Stimulated activated memory B cell treated with anti-CD40 and anti-IgM and Interleukin-4, amounts not matched to agents 10 μg/mL and 1 μg/mL and 100 μg/mL, for 72 hours (primary cell): ENCODE data around the gene RNF151.
"Not testable (repeated sequence)": the region's sequence is repeated elsewhere in the genome, so short reads cannot be mapped to it uniquely, and the experiment has no call there.

Experiments
- ATAC-seq: fragments of 150-1000 bp; cut with Tn5 transposase; 2 replicates; pipeline ENCODE4 v1.10.0; 2021
- H3K27ac Mint-ChIP-seq: one replicate; pipeline ENCODE4 v1.8.0; 2022; ENCODE audit warnings: mild to moderate bottlenecking, mixed read lengths
- H3K27me3 Mint-ChIP-seq: one replicate; pipeline ENCODE4 v1.8.0; 2022; ENCODE audit warnings: mixed read lengths
- H3K36me3 Mint-ChIP-seq: one replicate; pipeline ENCODE4 v1.8.0; 2022; ENCODE audit warnings: mixed read lengths
- H3K4me1 Mint-ChIP-seq: one replicate; pipeline ENCODE4 v1.8.0; 2022; ENCODE audit warnings: mixed read lengths
- H3K4me3 Mint-ChIP-seq: one replicate; pipeline ENCODE4 v1.8.0; 2022; ENCODE audit warnings: mild to moderate bottlenecking, moderate library complexity, mixed read lengths
- H3K9me3 Mint-ChIP-seq: one replicate; pipeline ENCODE4 v1.8.0; 2022; ENCODE audit warnings: mixed read lengths

RNF151 gene

GRCh38 chr16:1962161-1963153 lies 4.2 kb upstream of the RNF151 start:
- Mint-ChIP-seq H3K27ac (peak overlapping the region; percentile 97), H3K4me1 (peaks cover 62% of the 10 kb centered on the region), H3K36me3 (peaks cover 31% of the 10 kb centered on the region), H3K4me3 (peak overlapping the region; percentile 84)
- not testable (repeated sequence) for H3K9me3 Mint-ChIP-seq, ATAC-seq, H3K27me3 Mint-ChIP-seq

GRCh38 chr16:1963806-1964505 lies 2.7 kb upstream of the RNF151 start:
- peak overlapping the region; percentile 84 for H3K4me3 Mint-ChIP-seq
- H3K27ac Mint-ChIP-seq: peak overlapping the region; percentile 97
- ATAC-seq: peak; percentile 44
- H3K4me1 Mint-ChIP-seq: peaks cover 59% of the 10 kb centered on the region
- no peaks in the 10 kb centered on the region for H3K27me3 Mint-ChIP-seq
- no peaks in the 10 kb centered on the region for H3K9me3 Mint-ChIP-seq
- peaks cover 31% of the 10 kb centered on the region for H3K36me3 Mint-ChIP-seq

GRCh38 chr16:1964506-1965395 lies 1.9 kb upstream of the RNF151 start, which contains the start of gene RPS2:
Gene RPS2 (minus strand): TSS chr16:1964826. CDS start chr16:1964625, 201 bp downstream.
- H3K27ac Mint-ChIP-seq: peak within 1 kb of the TSS; percentile 97
- H3K4me1 Mint-ChIP-seq: peaks cover 54% of the 10 kb centered on the region
- peaks cover 31% of the 10 kb centered on the region for H3K36me3 Mint-ChIP-seq
- peak; percentile 97 for ATAC-seq
- H3K9me3 Mint-ChIP-seq: no peaks in the 10 kb centered on the region
- peak within 1 kb of the TSS; percentile 84 for H3K4me3 Mint-ChIP-seq
- no peaks in the 10 kb centered on the region for H3K27me3 Mint-ChIP-seq

GRCh38 chr16:1965396-1966001 lies 1.2 kb upstream of the RNF151 start:
- H3K9me3 Mint-ChIP-seq: no peaks in the 10 kb centered on the region
- peak overlapping the region; percentile 97 for H3K27ac Mint-ChIP-seq
- no peaks in the 10 kb centered on the region for H3K27me3 Mint-ChIP-seq
- ATAC-seq: no peak
- H3K4me3 Mint-ChIP-seq: peak overlapping the region; percentile 84
- H3K4me1 Mint-ChIP-seq: peaks cover 46% of the 10 kb centered on the region
- peaks cover 31% of the 10 kb centered on the region for H3K36me3 Mint-ChIP-seq

- H3K9me3 Mint-ChIP-seq: no peaks in the 10 kb centered on the region
- peaks cover 44% of the 10 kb centered on the region for H3K4me1 Mint-ChIP-seq
- H3K27me3 Mint-ChIP-seq: no peaks in the 10 kb centered on the region
- no peak overlapping the region for H3K27ac Mint-ChIP-seq
- no peak overlapping the region for H3K4me3 Mint-ChIP-seq
- peaks cover 13% of the 10 kb centered on the region for H3K36me3 Mint-ChIP-seq
- ATAC-seq: no peak
Observed at GRCh38 chr16:1968146-1968953, 1.7 kb downstream of the RNF151 start.

- Mint-ChIP-seq H3K36me3 (peaks cover 36% of the 10 kb centered on the region), H3K4me3 (peak within 1 kb of the TSS; percentile 99)
- ATAC-seq: peak; percentile 98
Observed at GRCh38 chr16:1971796-1972489, 5.3 kb downstream of the RNF151 start, which contains the start of gene TBL3. Gene TBL3 (plus strand): TSS chr16:1972053. CDS start chr16:1972165, 112 bp downstream.

GRCh38 chr16:1972490-1972877 lies 5.8 kb downstream of the RNF151 start:
- H3K36me3 Mint-ChIP-seq: peaks cover 42% of the 10 kb centered on the region
- H3K4me3 Mint-ChIP-seq: peak overlapping the region; percentile 99
- peak overlapping the region; percentile 96 for H3K27ac Mint-ChIP-seq
- no peaks in the 10 kb centered on the region for H3K9me3 Mint-ChIP-seq
- peaks cover 8% of the 10 kb centered on the region for H3K27me3 Mint-ChIP-seq
- H3K4me1 Mint-ChIP-seq: peaks cover 39% of the 10 kb centered on the region
- no peak for ATAC-seq

More at GRCh38 chr16:1971796-1972489, 5.3 kb downstream of the RNF151 start, which contains the start of gene TBL3:
- Mint-ChIP-seq H3K27me3 (peaks cover 8% of the 10 kb centered on the region), H3K27ac (peak within 1 kb of the TSS; percentile 96), H3K9me3 (no peaks in the 10 kb centered on the region), H3K4me1 (peaks cover 39% of the 10 kb centered on the region)

GRCh38 chr16:1973461-1974156 lies 7.0 kb downstream of the RNF151 start:
- Mint-ChIP-seq H3K4me3 (peak overlapping the region; percentile 40), H3K36me3 (peaks cover 52% of the 10 kb centered on the region), H3K27ac (peak overlapping the region; percentile 96), H3K9me3 (no peaks in the 10 kb centered on the region), H3K4me1 (peaks cover 39% of the 10 kb centered on the region), H3K27me3 (peaks cover 12% of the 10 kb centered on the region)
- ATAC-seq: no peak

- peaks cover 56% of the 10 kb centered on the region for H3K36me3 Mint-ChIP-seq
- H3K4me3 Mint-ChIP-seq: no peak overlapping the region
- H3K9me3 Mint-ChIP-seq: no peaks in the 10 kb centered on the region
- no peak overlapping the region for H3K27ac Mint-ChIP-seq
- peaks cover 40% of the 10 kb centered on the region for H3K4me1 Mint-ChIP-seq
- H3K27me3 Mint-ChIP-seq: peaks cover 17% of the 10 kb centered on the region
- no peak for ATAC-seq
Observed at GRCh38 chr16:1974157-1975070, 7.8 kb downstream of the RNF151 start.

GRCh38 chr16:1975432-1976215 lies 9.0 kb downstream of the RNF151 start:
- Mint-ChIP-seq H3K27me3 (peaks cover 22% of the 10 kb centered on the region), H3K27ac (no peak overlapping the region), H3K36me3 (peaks cover 56% of the 10 kb centered on the region), H3K4me1 (peaks cover 50% of the 10 kb centered on the region), H3K9me3 (no peaks in the 10 kb centered on the region), H3K4me3 (no peak overlapping the region)
- no peak for ATAC-seq

- Mint-ChIP-seq H3K4me3 (no peak overlapping the region), H3K4me1 (peaks cover 50% of the 10 kb centered on the region), H3K27me3 (peaks cover 27% of the 10 kb centered on the region), H3K9me3 (no peaks in the 10 kb centered on the region), H3K27ac (no peak overlapping the region), H3K36me3 (peaks cover 56% of the 10 kb centered on the region)
- no peak for ATAC-seq
Observed at GRCh38 chr16:1976216-1976520, 9.5 kb downstream of the RNF151 start.
